NCI-H524 treated with DMSO at 0.1 percent for 48 hours (cell line): ENCODE data around the gene KDM2A.

Source experiments
- DNase-seq: peaks from one replicate; lab custom pipeline; 2025; lab: John Stamatoyannopoulos, UW

KDM2A gene

DNA sequence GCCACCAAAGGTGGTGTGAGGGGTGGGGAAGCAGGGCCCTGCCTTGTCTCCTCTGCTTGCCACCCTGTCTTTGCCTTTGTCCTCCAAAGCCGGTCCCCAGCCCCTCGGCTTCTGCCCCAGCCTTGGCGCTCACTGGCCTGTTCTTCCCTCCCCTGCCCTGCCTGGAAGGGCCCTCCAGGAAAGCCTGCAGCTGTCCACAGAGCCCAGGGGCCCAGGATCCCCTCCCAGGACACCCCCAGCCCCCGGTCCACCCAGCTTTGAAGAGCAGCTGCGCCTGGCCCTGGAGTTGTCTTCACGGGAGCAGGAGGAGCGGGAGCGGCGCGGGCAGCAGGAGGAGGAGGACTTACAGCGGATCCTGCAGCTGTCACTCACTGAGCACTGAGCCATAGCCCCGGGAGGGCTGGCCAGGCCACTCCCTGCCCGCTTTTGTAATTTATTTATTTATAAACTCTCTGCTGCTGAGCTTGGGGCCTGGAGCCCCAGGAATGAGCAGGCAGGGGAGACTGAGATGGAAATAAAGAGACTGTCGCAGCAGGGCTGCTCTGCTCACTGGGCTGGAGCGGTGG lies 183.0 kb downstream of the KDM2A start:
- DNase-seq = no peak

- DNase-seq = no peak
Observed at GRCh38 chr11:67302571-67303131, 183.6 kb downstream of the KDM2A start.

DNA sequence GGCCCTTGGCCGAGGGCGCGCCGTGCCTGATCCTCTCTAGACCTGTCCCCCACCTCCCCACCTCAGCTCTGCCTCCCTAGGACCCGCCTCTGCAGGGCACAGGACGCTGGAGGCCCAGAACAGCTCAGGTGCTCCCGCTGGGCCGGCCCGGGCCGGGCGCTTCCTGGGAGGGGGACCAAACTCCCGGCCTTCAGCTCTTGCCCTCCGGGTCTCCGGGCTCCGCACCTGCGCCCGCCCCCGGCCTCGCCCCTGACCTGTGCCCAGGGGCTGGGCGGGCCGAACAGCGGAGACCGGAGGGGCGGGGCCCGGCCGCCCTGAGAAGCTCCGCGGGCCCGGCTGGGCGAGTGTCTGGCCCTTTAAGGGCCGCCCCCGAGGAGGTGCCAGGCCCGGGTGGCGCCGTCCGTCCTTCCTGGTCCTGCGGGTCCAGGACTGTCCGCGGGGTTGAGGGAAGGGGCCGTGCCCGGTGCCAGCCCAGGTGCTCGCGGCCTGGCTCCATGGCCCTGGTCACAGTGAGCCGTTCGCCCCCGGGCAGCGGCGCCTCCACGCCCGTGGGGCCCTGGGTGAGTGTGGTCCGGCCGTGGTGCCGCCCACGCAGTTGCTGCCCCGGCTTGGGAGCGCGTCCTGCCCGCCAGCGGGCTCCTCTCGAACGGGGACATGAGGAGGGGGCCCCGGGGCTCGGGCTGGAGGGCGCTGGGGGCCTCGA lies 184.2 kb downstream of the KDM2A start, which contains the start of gene SSH3:
Gene SSH3, plus strand, starts transcription at position 399 of the 703 bp plus-strand sequence. Its CDS starts 96 bp downstream, at position 495.
- no peak for DNase-seq

DNA sequence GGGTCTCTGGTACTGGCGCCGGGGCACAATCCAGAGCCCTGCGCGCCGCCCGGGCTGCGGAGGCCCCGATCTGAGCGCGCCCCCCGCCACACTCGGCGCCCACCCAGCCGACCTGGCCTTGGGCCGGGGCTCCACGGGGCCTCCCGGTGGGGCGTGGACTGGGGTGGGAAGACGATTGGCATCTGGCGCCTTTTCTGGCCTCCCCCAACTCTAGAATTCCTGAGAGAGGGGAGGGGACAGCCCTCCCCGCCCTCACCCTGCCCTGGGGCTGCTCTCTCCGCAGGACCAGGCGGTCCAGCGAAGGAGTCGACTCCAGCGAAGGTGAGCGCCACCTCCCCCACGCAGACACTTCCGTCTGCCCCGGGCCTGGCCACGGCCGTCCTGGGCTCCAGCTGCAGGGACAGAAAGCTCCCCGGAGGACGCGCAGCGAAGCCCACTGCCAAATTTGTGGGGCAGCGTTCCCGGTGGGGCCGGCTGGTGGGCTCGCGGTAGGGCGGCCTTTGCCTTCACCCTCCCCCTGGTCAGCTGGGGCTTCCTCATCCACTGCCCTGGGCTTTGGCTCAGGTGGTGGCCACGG lies 184.9 kb downstream of the KDM2A start:
- no peak for DNase-seq

DNA sequence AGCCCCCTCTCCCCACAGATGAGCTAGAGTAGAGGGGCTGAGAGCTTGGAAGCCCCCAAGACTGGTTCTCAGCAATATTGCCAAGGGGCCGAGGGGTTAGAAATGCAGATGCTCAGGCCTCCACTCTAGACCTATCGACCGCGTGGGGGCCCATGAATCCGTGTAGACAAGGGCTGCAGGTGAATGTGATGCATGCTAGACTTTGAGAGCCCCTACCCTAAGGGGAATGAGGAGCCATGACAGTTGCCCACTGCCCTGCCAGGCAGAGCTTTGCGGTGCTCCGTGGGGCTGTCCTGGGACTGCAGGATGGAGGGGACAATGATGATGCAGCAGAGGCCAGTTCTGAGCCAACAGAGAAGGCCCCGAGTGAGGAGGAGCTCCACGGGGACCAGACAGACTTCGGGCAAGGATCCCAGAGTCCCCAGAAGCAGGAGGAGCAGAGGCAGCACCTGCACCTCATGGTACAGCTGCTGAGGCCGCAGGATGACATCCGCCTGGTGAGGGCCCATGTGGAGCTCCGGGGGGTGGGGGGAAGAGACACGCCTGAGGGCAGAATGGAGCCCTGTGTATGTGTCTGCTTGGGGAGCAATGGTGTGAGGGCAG lies 185.5 kb downstream of the KDM2A start:
- DNase-seq = no peak

- no peak for DNase-seq
Observed at GRCh38 chr11:67306769-67307544, 187.9 kb downstream of the KDM2A start.

DNA sequence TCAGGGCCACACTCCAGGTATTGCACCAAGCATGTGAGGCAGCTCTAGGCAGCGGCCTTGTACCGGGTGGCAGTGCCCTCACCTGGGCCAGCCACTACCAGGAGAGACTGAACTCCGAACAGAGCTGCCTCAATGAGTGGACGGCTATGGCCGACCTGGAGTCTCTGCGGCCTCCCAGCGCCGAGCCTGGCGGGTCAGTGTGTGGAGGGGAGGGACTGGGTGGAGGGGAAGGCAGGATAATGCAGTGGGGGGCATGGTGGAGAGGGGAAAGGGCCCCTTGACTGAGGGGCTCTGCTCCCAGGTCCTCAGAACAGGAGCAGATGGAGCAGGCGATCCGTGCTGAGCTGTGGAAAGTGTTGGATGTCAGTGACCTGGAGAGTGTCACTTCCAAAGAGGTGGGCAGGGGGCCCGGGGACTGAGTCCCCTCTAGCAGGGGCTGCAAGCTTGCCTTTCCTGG lies 188.5 kb downstream of the KDM2A start:
- no peak for DNase-seq
